ENCODE measurements around the gene GLO1. TPM values are rescaled to one million over a fixed set of nuclear protein-coding genes. Genes with fewer than 3 reads are reported as not detected.

GLO1 gene
- total RNA-seq, 1 donor from 2014 or later, result 52.0 TPM

GRCh38 chr6:38716825-38717224, 13.9 kb upstream of the GLO1 start:
- peaks cover 42% of the 10 kb centered on the region for H3K27me3 Mint-ChIP-seq
- no peaks in the 10 kb centered on the region for H3K36me3 Mint-ChIP-seq (ENCODE audit: low read depth)
- ChIA-PET POLR2A (no interaction called here), CTCF (interaction anchor here (0.9 kb wide), 1 partner anchor 235 kb away, joined by 3 read pairs; no protein-coding TSS in a partner anchor)
- no peak for ATAC-seq (ENCODE audit: low read depth)
- DNase-seq, result no peak
- H3K27ac Mint-ChIP-seq, result no peak overlapping the region
- intact Hi-C loops (cut with micrococcal nuclease), result no loop called here
- no peak overlapping the region for H3K4me3 Mint-ChIP-seq
- peaks cover 6% of the 10 kb centered on the region for H3K9me3 Mint-ChIP-seq
- TF ChIP-seq, protein P1, sequence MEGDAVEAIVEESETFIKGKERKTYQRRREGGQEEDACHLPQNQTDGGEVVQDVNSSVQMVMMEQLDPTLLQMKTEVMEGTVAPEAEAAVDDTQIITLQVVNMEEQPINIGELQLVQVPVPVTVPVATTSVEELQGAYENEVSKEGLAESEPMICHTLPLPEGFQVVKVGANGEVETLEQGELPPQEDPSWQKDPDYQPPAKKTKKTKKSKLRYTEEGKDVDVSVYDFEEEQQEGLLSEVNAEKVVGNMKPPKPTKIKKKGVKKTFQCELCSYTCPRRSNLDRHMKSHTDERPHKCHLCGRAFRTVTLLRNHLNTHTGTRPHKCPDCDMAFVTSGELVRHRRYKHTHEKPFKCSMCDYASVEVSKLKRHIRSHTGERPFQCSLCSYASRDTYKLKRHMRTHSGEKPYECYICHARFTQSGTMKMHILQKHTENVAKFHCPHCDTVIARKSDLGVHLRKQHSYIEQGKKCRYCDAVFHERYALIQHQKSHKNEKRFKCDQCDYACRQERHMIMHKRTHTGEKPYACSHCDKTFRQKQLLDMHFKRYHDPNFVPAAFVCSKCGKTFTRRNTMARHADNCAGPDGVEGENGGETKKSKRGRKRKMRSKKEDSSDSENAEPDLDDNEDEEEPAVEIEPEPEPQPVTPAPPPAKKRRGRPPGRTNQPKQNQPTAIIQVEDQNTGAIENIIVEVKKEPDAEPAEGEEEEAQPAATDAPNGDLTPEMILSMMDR (IDR thresholded peaks at IDR 0.05), result no peak
- peaks cover 14% of the 10 kb centered on the region for H3K4me1 Mint-ChIP-seq

DNA sequence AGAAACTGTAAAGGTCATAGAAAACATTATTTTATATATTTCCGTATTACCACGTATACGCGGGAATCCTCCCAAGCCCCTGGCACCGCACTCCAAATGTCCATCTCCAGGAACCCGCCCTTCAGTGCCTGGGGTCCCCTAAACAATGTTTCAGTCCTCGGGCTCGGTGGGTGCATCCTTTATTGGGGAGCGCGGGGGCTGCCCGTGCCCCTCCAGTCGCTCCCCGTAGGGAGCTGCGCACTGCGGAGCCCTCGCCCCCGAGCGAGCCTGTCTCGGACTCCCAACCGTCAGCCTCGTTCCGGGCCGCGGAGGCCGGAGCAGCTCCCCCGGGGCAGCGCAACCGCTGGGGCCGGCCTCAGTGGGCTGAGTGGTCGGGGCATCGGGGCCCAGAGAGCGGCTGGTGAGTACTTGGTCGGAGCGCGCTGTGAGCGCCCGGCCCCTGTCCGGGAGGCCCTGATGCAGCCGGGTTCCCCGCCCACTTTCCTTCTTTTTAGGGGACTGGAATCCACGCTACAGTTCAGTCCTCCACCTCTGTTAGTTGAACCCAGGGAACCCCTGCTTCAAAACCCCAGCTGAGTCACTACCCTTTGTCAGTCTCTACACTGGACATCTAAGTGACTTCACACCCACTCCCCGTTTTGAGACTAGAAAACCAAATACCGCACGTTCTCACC, 12.2 kb upstream of the GLO1 start, which contains the start of gene DNAH8:
Gene DNAH8 (plus strand): TSS at position 296 of the 674 bp plus-strand sequence. CDS start 7,499 bp downstream, outside the sequence.
- Mint-ChIP-seq H3K9me3 (peaks cover under 1% of the 10 kb centered on the region), H3K36me3 (ENCODE audit: low read depth) (no peaks in the 10 kb centered on the region), H3K27me3 (peaks cover 36% of the 10 kb centered on the region), H3K4me3 (peak within 1 kb of the TSS; percentile 76), H3K27ac (no peak within 1 kb of the TSS), H3K4me1 (peaks cover 14% of the 10 kb centered on the region)
- ATAC-seq (ENCODE audit: low read depth), result peak; percentile 50
- DNase-seq, result peak; percentile 29
- intact Hi-C loops (cut with micrococcal nuclease), result no loop called here
- TF ChIP-seq, protein P1 (IDR thresholded peaks at IDR 0.05), result no peak
- ChIA-PET CTCF (no interaction called here), POLR2A (no interaction called here)

GRCh38 chr6:38714239-38715015, 11.5 kb upstream of the GLO1 start:
- Mint-ChIP-seq H3K27ac (no peak overlapping the region), H3K4me1 (peaks cover 14% of the 10 kb centered on the region), H3K36me3 (ENCODE audit: low read depth) (no peaks in the 10 kb centered on the region), H3K27me3 (peaks cover 38% of the 10 kb centered on the region), H3K4me3 (peak overlapping the region; percentile 76), H3K9me3 (peaks cover 4% of the 10 kb centered on the region)
- ChIA-PET CTCF (no interaction called here), POLR2A (interaction anchor here (1.2 kb wide), 1 partner anchor 12 kb away, joined by 7 read pairs; the partner anchor contains the start of gene GLO1)
- ATAC-seq (ENCODE audit: low read depth), result peak; percentile 58
- no peak for DNase-seq
- TF ChIP-seq, protein P1 (IDR thresholded peaks at IDR 0.05), result no peak
- intact Hi-C loops (cut with micrococcal nuclease), result no loop called here

GRCh38 chr6:38713812-38714211, 10.9 kb upstream of the GLO1 start:
- DNase-seq, result no peak
- no peaks in the 10 kb centered on the region for H3K36me3 Mint-ChIP-seq (ENCODE audit: low read depth)
- intact Hi-C loops (cut with micrococcal nuclease), result no loop called here
- H3K9me3 Mint-ChIP-seq, result peaks cover 4% of the 10 kb centered on the region
- TF ChIP-seq, protein P1 (IDR thresholded peaks at IDR 0.05), result no peak
- H3K4me1 Mint-ChIP-seq, result peaks cover 14% of the 10 kb centered on the region
- peaks cover 35% of the 10 kb centered on the region for H3K27me3 Mint-ChIP-seq
- no peak overlapping the region for H3K27ac Mint-ChIP-seq
- ChIA-PET CTCF (no interaction called here), POLR2A (interaction anchor here (1.2 kb wide), 1 partner anchor 11 kb away, joined by 7 read pairs; the partner anchor contains the start of gene GLO1)
- no peak for ATAC-seq (ENCODE audit: low read depth)
- H3K4me3 Mint-ChIP-seq, result no peak overlapping the region

DNA sequence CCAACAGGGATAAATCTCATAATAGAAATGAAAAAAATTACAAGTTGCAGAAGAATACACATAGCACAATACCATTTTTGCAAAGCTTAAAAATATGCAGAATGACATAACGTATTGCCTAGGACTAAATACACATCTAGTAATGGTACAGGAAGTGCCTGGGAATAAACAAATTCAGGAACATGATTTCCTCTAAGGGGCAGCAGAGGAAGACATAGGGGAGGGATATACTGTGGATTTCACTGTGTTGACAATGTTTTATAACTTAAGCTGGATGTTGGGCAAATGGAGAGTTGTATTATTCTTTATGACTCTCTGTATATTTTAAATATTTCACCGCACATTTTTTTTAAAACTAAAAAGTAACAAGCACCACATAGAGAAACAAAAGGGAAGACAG, 5.6 kb upstream of the GLO1 start:
- peaks cover under 1% of the 10 kb centered on the region for H3K4me1 Mint-ChIP-seq
- H3K36me3 Mint-ChIP-seq (ENCODE audit: low read depth), result no peaks in the 10 kb centered on the region
- H3K27ac Mint-ChIP-seq, result no peak overlapping the region
- peaks cover 29% of the 10 kb centered on the region for H3K27me3 Mint-ChIP-seq
- no peak overlapping the region for H3K4me3 Mint-ChIP-seq
- intact Hi-C loops (cut with micrococcal nuclease), result no loop called here
- DNase-seq, result no peak
- ChIA-PET POLR2A (no interaction called here), CTCF (no interaction called here)
- ATAC-seq (ENCODE audit: low read depth), result no peak
- TF ChIP-seq, protein P1 (IDR thresholded peaks at IDR 0.05), result no peak
- peaks cover 4% of the 10 kb centered on the region for H3K9me3 Mint-ChIP-seq

All from activated B cell treated with CpG ODN at 0.5 μM for 24 hours (primary cell).